Right hindlimb (tissue), 1 donor: ENCODE results near the gene OR5AN1.
"Not testable (repeated sequence)": the region's sequence is repeated elsewhere in the genome, so short reads cannot be mapped to it uniquely, and the experiment has no call there.

Source experiments
- DNase-seq: peaks from one replicate; pipeline ENCODE4 v3.0.0-alpha.2; 2018

OR5AN1 gene

DNA sequence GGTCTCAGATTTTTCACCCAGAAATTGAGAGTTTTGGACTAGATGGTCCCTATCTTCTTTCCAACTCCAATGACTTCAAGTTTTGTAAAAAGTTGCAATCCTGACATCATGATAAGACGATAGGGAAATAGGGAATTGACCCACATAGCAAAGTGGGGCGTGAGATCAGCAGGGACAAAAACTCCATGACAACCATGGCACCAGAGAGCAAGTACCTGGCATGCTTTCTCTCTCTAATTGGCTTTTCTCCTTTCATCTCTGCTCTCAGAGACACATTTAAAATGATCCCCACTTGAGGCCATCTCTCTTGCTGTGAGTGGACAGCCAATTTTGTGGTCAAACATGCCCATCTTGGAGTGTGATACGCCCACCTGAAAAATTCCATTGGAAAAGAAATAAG, at the start of gene OR5AN1:
Gene OR5AN1 (plus strand): TSS at position 301 of the 400 bp plus-strand sequence. CDS start 5,564 bp downstream, outside the sequence.
- no peak for DNase-seq

DNA sequence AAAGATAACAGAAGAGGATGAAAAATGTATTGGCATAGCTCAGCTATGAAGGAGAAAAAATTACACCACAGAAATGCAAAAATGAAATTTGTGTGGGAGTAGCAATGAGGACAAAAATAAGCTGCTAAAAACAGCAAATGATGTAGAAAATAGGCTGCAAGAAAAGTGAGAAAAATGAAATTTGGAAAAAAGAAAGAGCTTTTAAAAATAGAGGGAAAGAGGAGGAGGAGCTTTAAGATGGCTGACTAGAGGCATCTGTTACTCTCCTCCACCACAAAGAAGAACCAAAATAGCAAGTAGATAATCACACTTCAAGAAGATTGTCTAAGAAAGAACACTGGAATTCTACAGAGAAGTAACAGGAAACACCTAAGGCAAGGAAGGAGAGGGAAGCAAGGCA, 23.7 kb upstream of the OR5AN1 start:
- no peak for DNase-seq

DNA sequence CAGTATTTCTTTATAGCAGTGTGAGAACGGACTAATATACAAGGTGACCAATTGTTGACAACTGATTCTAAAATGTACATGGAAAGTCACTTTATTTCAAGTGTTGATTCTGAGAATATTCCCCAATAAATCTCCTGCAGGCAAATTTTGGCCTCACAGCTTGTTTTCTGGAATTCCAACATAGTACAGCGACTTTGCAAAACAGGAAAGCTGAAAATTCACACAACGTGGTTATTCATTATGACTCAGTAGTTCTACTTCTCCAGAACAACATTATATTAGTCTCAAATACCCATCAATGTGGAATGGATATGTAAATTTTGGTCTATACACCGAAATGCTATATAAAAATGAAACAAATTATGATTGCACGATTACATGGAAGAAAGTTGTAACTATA, 22.5 kb upstream of the OR5AN1 start:
- no peak for DNase-seq

- DNase-seq, result no peak
These were observed 21.8 kb upstream of the OR5AN1 start for GRCh38 chr11:59336931-59337330.

DNA sequence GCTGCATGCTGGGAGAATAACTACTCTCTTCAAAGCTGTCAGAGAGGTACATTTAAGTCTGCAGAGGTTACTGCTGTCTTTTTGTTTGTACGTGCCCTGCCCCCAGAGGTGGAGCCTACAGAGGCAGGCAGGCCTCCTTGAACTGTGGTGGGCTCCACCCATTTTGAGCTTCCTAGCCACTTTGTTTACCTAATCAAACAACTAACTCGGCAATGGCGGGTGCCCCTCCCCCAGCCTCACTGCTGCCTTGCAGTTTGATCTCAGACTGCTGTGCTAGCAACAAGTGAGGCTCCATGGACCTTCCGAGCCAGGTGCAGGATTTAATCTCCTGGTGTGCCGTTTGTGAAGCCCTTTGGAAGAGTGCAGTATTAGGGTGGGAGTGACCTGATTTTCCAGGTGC, 9.0 kb upstream of the OR5AN1 start:
- DNase-seq, result not testable (repeated sequence)

DNA sequence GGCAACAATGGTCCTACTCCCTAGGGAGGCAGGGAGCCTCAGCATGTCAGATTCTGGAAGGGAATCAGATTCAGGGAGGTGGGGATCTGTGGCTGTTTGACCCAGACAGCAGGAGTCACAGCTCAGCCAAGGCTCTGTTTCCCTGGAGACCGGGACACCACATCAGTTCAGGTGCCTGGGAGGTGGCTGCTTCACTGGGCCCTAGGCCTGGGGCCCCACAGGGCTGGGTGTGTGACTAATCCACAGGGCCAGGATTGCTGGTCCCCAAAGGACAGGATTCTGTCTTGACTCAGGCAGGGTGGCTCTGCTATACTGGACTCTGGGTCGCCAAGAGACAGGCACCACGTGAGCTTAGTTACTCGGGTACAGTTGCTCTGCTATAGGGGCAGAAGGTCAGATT, 3.5 kb upstream of the OR5AN1 start:
- DNase-seq, result no peak

GRCh38 chr11:59356561-59356960, 2.1 kb upstream of the OR5AN1 start:
- DNase-seq, result no peak

DNA sequence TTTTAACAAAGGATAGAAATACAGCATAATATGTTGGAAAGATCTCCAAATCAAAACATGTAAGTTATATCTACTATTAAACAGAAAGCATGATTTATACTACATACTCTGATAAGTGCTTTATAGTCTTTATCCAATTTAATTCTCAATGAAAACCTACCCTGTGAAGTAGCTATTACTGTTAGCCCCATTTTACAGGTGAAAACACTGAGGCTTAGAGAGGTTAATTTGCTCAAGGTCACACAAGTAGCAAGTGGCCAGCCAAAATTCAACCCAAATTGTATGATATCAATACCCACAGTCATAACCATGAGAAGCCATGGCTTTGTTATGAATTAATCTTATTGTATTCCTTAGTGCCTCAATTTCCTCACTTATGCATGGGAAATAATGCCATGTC, 675 bp upstream of the OR5AN1 start:
- DNase-seq, result no peak

GRCh38 chr11:59365232-59366018, 6.7 kb downstream of the OR5AN1 start:
- no peak for DNase-seq

DNA sequence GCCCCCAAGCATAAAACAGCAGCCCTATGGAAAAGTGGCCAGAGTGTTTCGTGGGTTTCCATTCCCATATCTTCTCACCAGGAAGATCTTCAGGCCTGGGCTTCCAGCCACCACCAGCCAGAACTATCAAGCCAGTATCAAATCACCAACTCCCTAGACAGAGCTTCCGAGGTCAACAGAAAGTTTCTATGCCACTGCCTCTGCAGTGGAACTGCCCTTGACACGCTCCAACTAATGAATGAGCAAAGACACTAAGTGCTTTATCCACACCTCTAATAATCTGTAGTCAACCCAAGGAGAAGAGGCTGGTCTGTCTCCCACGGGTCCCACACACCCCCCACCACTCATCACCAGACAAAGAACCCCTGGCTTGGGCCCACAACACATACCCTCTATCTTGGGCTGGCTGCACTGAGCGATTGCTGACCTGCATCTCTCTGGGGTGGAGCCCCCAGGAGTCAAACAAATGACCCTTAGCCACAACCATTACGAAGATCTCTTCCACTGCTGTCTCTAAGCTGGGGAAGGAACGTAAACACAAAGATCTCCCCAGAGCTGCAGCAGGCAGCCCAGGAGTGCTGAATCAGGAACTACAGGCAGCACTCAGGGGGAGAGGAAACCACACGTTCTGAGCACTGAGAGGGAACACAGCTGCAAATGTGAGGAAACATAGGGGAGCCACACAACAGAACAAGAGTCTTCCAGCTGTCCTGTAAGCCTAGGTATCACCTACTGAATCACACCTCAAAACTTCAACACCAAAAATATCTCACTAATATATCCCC, 9.7 kb downstream of the OR5AN1 start:
- no peak for DNase-seq

- DNase-seq, result not testable (repeated sequence)
These were observed 13.6 kb downstream of the OR5AN1 start for GRCh38 chr11:59372324-59372723.

DNA sequence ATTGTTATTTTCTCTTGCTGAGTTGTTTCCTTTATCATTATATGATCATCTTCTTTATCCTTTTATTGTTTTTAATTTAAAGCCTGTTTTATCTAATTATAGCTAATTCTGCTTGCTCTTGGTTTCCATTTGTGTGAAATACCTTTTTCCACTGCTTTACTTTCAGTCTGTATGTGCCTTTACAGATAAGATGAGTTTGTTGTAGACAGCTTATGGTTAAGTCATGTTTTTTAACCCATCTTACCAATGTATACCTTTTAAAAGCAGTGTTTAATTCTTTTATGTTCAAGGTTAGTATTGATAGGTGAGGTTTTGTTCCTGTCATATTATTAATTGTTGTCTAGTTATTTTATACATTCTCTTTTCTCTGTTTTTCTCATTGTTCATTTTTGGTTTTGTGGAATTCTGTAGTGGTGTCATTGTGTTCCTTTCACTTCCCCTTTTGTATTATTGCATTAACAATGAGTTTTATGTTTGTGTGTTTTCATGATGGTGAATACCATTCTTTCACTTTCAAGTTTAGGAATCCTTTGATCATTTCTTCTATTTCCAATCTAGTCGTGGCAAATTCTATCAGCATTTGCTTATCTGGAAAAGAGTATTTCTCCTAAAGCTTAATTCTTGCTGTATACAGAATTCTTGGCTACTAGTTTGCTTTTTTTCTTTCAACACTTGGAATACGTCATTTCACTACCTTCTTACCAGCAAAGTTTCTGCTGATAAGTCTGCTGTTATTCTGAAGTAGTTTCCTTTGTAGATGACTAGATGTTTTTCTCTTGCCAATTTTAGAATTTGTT, 21.8 kb downstream of the OR5AN1 start:
- no peak for DNase-seq

GRCh38 chr11:59394186-59394585, 35.5 kb downstream of the OR5AN1 start:
- DNase-seq, result no peak

DNA sequence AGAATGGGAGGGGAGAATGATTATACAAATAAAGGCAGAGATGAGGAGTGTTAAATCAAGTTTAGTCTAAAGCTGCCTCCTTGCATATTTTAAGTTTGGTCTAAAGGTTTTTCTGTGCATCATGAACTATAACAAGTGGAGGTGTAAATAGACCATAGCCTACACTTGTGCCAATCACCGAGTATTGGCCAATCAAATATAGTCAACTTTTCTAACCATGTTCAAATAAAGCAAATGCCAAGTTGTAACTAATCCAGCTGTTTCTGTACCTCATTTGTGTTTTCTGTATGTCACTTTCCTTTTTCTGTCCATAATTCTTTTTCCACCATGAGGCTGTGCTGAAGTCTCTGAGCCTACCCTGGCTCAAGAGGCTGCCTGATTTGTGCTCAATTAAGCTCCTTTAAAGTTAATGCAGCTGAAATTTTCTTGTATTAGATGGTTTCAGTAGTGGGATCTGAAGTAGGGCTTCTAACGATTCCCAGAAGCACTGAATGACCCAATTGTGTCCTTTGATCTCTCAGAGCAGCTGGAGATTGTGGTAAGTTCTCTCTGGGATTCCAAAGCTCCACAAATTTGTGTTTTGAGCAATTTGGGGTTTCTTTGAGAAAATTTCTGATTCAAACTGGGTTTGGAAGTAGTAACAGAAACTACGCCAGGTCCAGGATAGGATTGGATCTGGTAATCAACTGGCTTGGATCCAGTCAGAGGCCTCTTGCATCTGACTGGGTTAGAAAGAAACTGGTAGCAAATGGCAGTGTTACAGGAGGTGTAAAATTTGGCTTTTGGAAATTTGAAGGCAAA, 42.0 kb downstream of the OR5AN1 start:
- DNase-seq, result no peak

DNA sequence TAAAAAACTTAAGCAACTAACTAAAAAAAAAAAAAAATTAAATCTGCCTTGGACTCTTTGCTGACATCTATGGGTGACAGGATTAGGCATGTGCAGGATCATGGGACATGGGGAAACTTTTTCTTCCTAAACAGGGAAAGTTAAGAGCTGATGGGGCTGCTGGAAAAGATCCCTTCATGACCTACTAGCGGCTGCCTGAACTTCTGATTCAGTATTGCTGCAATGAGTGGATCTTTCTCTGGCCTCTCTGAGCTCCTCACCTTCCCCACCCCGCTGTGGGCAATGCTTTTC, 42.5 kb downstream of the OR5AN1 start:
- DNase-seq, result no peak

DNA sequence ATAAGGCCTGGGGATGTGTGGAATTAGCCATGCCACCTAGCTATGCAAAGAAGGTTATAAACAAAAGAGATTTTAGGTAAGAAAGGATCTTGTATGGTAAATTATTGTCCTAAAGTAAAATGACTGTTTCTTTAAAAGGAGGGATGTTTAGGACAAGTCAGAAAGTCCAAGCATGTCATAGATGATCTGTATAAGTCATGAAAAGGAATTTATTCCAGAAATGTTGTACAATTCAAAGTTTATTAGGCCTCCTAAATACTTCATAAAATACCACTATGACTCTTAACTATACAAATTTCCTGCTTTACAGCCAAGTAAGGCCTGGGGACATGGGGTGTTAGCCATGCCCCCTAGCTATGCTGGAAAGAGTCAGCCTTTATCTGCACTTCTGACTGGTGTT, 44.9 kb downstream of the OR5AN1 start:
- no peak for DNase-seq

DNA sequence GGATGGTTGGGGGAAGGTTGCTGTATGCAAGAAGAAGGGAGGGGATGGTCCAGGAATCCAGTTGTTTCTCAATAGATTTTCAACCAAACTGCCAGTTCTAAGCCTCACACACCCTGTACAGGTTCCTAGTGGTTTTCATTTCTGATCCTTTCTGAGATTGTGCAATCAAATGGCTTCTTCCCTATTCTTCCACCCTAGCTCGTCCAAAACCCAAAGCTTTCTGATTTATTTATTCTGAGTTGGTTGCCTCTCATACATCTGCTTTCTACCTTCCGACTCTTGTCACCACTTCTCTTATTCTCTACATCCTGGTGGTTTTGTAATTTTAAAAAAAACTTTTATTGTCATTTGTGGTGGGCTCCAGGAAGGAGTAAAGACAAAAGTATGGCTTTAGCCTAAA, 55.0 kb downstream of the OR5AN1 start:
- no peak for DNase-seq

GRCh38 chr11:59415111-59415510, 56.4 kb downstream of the OR5AN1 start:
- no peak for DNase-seq

- no peak for DNase-seq
These were observed 57.9 kb downstream of the OR5AN1 start for GRCh38 chr11:59416613-59417012.

- DNase-seq, result no peak
These were observed 58.3 kb downstream of the OR5AN1 start for GRCh38 chr11:59417023-59417422.

- DNase-seq, result no peak
These were observed 59.5 kb downstream of the OR5AN1 start for GRCh38 chr11:59418156-59418555.
